Mucosa of rectum (tissue), 2 donors: Measurements from ENCODE around the gene KDM4B.

ENCODE experiments used
- H3K27ac ChIP-seq, 2 donors: one replicate each; pipeline ENCODE4 v1.7.0; 2013; ENCODE audit warnings: inconsistent platforms in 2 of 2, low read depth in 2 of 2, low read length in 2 of 2
- H3K27me3 ChIP-seq, 2 donors: one replicate each; pipeline ENCODE4 v1.7.0; 2013; ENCODE audit warnings: low read length in 2 of 2; ENCODE audit not compliant: control insufficient read depth in 2 of 2, insufficient read depth in 2 of 2
- H3K36me3 ChIP-seq, 2 donors: one replicate each; pipeline ENCODE4 v1.7.0; 2013; ENCODE audit warnings: low read length in 2 of 2; ENCODE audit not compliant: control insufficient read depth in 2 of 2, insufficient read depth in 2 of 2
- H3K4me1 ChIP-seq, 2 donors: one replicate each; pipeline ENCODE4 v1.7.0; 2013; ENCODE audit warnings: low read length in 2 of 2, mild to moderate bottlenecking in 1 of 2; ENCODE audit not compliant: control insufficient read depth in 2 of 2, insufficient read depth in 2 of 2
- H3K4me3 ChIP-seq, 2 donors: one replicate each; pipeline ENCODE4 v1.7.0; 2013; ENCODE audit warnings: low read length in 2 of 2
- H3K9ac ChIP-seq, 2 donors: one replicate each; pipeline ENCODE4 v1.7.0; 2013; ENCODE audit warnings: low read length in 2 of 2, low read depth in 1 of 2, mild to moderate bottlenecking in 1 of 2
- H3K9me3 ChIP-seq, 2 donors: one replicate each; pipeline ENCODE4 v1.7.0; 2013; ENCODE audit warnings: low read length in 2 of 2; ENCODE audit not compliant: control insufficient read depth in 2 of 2
- donor health status: healthy.
- donor health status: Normal muscosa, but diverticular disease.

The KDM4B gene

GRCh38 chr19:5031231-5032100 is 62.6 kb downstream of the KDM4B start:
- Histone ChIP-seq H3K9ac (no peak overlapping the region), H3K27ac (no peak overlapping the region), H3K4me1 (no peaks in the 10 kb centered on the region)

DNA sequence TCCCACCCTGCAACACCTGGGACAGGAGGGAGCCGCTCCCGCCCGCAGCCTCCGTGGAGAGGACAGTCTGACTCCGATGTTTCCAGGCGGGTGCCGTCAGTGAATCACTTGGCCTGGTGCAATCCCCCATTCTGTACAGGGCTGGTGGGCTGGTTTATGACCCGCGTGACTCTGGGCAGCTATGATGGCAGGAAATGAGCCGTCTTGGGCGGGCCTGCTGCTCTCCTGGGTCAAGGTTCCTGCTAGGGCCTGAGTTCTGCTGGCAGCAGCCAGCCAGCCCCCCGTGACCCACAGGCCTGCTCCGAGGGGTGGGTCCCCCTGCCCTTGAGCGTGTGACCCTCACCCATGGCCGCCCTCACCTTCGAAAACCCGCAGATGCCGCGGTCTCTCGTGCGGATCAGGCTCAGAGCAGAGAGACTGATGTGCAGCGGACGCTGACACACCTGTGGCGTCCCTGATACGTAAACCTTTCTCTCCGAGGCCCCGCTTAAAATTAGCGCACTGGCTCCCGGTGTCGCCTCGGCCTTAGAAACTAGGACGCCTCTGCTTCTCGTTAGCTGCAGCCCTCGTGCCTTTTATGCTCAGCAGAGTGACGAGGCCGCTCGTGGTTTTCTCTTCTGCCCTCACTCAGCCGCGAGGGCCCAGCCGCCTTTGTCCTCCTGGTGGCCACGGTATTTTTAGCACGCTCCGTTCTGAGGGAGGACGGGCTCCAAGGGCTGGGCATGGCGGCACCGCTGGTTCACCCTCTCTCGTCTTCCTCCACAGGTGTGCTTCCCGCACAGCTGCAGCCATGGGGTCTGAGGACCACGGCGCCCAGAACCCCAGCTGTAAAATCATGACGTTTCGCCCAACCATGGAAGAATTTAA is 63.4 kb downstream of the KDM4B start:
- H3K4me1 ChIP-seq = no peaks in the 10 kb centered on the region
- no peak overlapping the region for H3K4me3 ChIP-seq
- no peaks in the 10 kb centered on the region for H3K9me3 ChIP-seq
- H3K9ac ChIP-seq = no peak overlapping the region
- H3K27me3 ChIP-seq = no peaks in the 10 kb centered on the region
- no peak overlapping the region for H3K27ac ChIP-seq
- peaks cover 8 to 15% of the 10 kb centered on the region in 2 donors for H3K36me3 ChIP-seq

More at GRCh38 chr19:5031231-5032100, 62.6 kb downstream of the KDM4B start:
- Histone ChIP-seq H3K36me3 (peaks cover 8 to 15% of the 10 kb centered on the region in 2 donors), H3K27me3 (no peaks in the 10 kb centered on the region), H3K4me3 (no peak overlapping the region), H3K9me3 (no peaks in the 10 kb centered on the region)

DNA sequence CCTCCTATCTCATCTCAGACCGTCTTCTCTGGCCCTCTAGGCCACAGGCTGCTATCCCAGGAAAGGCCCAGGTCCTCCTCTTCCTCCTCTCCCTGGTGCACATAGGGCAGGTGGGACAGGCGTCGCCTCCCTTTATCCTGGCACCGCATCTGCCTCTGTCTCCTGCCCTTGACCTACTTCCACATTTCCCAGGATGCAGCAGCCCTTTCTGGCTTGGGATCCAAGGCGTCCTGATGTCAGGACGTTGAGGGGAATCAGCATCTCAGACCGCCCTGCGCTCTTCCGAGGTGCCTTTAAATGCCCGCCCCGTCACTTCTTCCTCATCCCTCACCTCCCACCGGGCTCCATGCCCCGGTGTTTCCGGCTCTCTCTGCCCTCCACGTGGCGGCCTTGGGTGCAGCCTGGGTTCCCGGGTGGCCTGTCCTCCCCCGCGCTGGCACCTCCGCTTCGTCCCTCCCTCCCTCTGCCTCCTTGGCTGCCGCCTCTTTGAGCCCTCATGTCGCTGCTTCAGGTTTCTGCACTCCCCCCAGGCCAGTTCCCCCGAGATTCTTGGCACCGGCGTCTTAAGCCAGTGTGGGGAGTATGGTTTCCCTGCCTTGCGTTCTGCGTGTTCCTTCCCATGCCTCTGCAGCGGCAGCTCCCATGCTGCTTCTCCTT is 66.3 kb downstream of the KDM4B start:
- Histone ChIP-seq H3K4me3 (no peak overlapping the region), H3K9me3 (no peaks in the 10 kb centered on the region), H3K9ac (no peak overlapping the region), H3K36me3 (peaks cover 12 to 24% of the 10 kb centered on the region in 2 donors), H3K4me1 (no peaks in the 10 kb centered on the region), H3K27ac (no peak overlapping the region), H3K27me3 (no peaks in the 10 kb centered on the region)

DNA sequence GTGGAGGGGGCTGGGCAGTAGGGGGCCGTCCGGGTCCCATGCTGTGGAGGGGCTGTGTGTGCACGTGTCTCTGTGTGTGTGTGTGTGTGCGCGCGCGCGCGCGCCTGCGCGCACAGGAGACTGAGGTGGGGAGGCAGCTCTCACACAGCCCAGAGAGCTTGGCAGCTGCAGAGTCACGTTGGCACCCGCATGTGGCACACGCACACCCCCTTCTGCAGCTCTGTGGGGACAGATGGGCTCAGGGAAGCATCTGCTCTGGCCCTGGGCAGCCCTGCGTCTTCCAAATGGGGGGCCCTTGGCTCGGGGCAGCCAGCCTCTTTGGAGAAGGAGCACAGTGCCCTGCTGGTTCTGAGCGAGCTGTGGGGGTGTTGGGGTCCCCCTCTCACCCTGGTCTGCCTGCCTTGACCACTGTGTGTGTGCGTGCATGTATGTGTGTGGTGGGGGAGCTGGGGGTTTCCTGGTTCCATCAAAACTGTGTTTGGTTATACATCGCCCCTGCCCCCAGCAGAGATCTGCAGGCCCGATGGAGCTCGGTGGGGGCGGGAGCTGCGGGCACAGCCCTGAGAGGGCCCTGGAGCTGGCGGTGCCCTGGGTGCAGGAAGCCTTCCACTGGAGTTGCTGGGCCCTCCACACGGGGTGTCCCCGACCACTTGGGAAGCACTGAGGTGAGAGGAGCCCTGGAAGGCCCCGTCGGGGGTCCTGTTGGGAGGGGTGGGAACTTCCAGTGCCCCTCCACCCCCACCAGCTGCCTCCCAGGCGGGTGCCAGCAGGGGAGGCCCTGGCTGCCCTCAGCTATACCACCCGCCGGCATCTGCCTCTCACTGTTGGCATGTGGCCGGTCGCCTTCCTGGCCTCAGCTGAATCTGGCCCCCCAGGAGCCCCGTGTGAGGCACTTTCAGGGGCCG is 67.1 kb downstream of the KDM4B start:
- Histone ChIP-seq H3K9ac (no peak overlapping the region), H3K27me3 (no peaks in the 10 kb centered on the region), H3K4me1 (no peaks in the 10 kb centered on the region), H3K27ac (no peak overlapping the region), H3K9me3 (no peaks in the 10 kb centered on the region), H3K36me3 (peaks cover 17 to 32% of the 10 kb centered on the region in 2 donors), H3K4me3 (no peak overlapping the region)

DNA sequence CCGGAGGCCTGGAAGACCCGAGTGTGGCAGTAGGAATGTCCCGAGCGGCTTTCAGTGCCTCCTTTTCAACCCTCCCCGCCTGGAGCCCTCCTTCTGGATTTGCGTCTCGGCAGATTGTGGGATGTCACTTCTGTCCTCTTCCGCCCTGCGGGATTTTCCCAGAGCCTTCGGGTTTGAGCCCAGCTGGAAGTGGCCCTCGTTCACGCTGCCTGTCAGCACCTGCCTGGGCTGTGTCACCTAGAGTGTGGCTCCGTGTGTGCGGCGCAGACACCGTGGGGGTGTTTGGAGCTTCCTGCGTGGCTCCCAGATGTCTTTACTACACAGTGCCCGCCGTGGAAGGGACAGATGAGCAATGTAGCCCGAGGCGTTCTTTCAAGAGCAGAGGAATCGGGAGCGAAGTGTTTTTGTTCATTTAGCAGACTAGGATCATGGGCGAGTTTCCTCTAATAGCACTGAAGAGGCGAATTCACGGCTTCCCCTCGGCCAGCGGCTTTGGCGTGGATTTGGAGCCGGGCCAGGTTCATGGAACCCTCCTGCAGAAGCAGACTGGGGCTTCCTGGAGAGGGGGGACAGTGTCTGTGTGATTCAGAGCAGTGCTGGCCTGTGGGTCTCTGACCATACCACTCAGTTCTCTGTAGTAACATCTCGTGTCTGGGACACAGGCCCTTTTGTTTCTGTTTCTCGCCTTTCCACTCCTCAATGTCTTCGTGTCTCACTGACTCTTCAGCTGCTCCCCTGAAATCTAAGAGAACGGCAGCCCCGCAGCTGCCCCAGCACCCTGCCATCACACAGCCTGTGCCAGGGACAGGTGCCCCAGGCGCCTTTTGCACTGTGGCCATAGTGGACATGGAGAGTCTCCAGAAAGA is 68.0 kb downstream of the KDM4B start:
- Histone ChIP-seq H3K9ac (no peak overlapping the region), H3K27me3 (no peaks in the 10 kb centered on the region), H3K4me3 (no peak overlapping the region), H3K9me3 (no peaks in the 10 kb centered on the region), H3K4me1 (no peaks in the 10 kb centered on the region), H3K27ac (no peak overlapping the region), H3K36me3 (peaks cover 17 to 36% of the 10 kb centered on the region in 2 donors)

DNA sequence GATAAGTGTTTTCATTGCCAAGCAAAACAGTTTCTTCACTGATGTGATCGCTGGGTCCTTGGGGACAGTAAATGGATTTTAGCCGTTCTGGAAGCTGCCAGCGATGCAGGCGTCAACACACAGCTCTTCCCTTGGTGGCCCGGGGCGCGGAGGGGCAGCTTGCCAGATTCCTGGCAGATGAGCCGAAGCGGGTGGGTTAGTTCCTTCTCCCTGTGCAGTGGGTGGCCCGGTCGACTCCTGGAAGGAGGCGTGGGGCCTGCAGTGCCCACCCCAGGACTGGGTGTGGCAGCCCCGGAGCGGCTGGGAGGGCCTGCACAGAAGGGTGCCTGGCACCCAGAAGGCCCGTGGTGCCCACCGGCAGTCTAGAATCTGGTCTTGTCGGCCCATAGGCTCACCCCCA is 69.0 kb downstream of the KDM4B start:
- Histone ChIP-seq H3K27me3 (no peaks in the 10 kb centered on the region), H3K4me1 (no peaks in the 10 kb centered on the region), H3K4me3 (no peak overlapping the region), H3K9me3 (no peaks in the 10 kb centered on the region), H3K36me3 (peaks cover 22 to 39% of the 10 kb centered on the region in 2 donors), H3K27ac (no peak overlapping the region), H3K9ac (no peak overlapping the region)

DNA sequence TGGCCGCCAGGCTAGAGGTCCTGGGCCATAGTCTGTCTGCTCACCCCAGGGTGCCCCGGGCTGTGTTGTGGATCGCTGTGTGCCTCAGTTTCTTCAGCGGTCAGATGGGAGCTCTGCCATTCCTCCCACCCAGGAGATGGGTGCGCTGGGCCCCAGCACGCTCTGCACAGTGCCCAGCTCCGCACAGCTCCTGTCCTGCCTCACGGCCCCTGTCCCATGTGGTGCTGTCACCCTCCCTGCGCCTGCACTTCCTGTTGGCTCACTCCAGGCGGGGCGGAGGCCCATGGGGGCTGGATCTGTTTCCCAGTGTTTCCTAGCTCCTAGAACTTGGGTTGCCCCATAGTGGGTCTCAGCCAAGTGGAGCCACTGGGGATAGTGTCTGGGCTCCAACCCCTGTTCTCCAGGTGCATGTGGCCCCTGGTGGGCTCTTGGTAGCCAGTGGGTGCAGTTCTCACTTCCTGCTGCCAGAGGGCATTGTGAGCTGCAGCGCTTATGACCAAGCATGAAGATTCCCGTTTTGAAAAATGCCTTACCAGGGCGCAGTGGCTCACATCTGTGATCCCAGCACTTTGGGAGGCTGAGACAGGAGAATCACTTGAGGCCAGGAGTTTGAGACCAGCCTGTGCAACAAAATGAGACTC is 69.8 kb downstream of the KDM4B start:
- Histone ChIP-seq H3K9ac (no peak overlapping the region), H3K4me3 (no peak overlapping the region), H3K27ac (no peak overlapping the region), H3K9me3 (no peaks in the 10 kb centered on the region), H3K36me3 (peaks cover 16 to 33% of the 10 kb centered on the region in 2 donors), H3K27me3 (no peaks in the 10 kb centered on the region), H3K4me1 (no peaks in the 10 kb centered on the region)

GRCh38 chr19:5039642-5040543 is 71.0 kb downstream of the KDM4B start:
- Histone ChIP-seq H3K4me1 (no peaks in the 10 kb centered on the region), H3K9ac (no peak overlapping the region), H3K27me3 (no peaks in the 10 kb centered on the region), H3K27ac (no peak overlapping the region), H3K4me3 (no peak overlapping the region), H3K36me3 (peaks cover 16 to 28% of the 10 kb centered on the region in 2 donors), H3K9me3 (no peaks in the 10 kb centered on the region)
